Gastrocnemius medialis (tissue), 4 donors: Measurements from ENCODE around the gene PPP6C.

Source experiments
- POLR2A ChIP-seq, 2 donors: fragments of 450-650 bp; IDR thresholded peaks; one replicate each; pipeline ENCODE4 v1.6.1; 2017; ENCODE audit warnings: antibody characterized with exemption in 2 of 2, mild to moderate bottlenecking in 2 of 2, moderate library complexity in 2 of 2
- TF ChIP-seq, protein P1 (sequence below), 5 experiments: fragments of 450-650 bp in 3 of 5; fragments of 200-600 bp in 2 of 5; sonication (generic) in 2 of 5; IDR thresholded peaks in 4 of 5; conservative IDR thresholded peaks in 1 of 5; 1 replicate in 4 of 5; 2 replicates in 1 of 5; pipeline ENCODE4 v1.5.1; 2016 to 2019; ENCODE audit warnings: antibody characterized with exemption in 5 of 5, mild to moderate bottlenecking in 3 of 5, moderate library complexity in 3 of 5

DNA sequence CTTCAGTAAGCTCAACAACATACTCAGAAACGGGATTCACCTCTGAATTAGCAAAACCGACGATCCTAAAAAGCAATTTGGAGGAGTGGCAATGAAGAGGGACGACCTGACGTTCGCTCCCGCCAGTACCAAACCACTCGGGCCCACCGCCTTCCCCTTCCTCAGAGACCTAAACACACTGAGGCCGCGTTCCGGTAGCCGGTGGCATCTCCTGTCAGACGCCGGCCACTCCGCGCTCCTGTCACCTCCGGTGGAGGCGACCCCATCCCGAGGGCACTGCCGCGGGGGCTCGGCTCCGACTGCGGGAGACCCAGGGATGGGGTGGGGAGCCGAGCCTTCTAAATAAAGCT lies 617 bp downstream of the PPP6C start:
- TF ChIP-seq, protein P1, sequence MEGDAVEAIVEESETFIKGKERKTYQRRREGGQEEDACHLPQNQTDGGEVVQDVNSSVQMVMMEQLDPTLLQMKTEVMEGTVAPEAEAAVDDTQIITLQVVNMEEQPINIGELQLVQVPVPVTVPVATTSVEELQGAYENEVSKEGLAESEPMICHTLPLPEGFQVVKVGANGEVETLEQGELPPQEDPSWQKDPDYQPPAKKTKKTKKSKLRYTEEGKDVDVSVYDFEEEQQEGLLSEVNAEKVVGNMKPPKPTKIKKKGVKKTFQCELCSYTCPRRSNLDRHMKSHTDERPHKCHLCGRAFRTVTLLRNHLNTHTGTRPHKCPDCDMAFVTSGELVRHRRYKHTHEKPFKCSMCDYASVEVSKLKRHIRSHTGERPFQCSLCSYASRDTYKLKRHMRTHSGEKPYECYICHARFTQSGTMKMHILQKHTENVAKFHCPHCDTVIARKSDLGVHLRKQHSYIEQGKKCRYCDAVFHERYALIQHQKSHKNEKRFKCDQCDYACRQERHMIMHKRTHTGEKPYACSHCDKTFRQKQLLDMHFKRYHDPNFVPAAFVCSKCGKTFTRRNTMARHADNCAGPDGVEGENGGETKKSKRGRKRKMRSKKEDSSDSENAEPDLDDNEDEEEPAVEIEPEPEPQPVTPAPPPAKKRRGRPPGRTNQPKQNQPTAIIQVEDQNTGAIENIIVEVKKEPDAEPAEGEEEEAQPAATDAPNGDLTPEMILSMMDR (IDR thresholded peaks at IDR 0.05 in 4 of 5, conservative IDR thresholded peaks at IDR 0.05 in 1 of 5) = no peak
- TF ChIP-seq POLR2A (IDR thresholded peaks at IDR 0.05) = no peak
